IMR-90 (cell line): Measurements from ENCODE around the gene DNTT. TPM values are rescaled to one million over a fixed set of nuclear protein-coding genes. Genes with fewer than 3 reads are reported as not detected.

Experiments used
- ATAC-seq: fragments of 200-7000 bp; cut with Tn5 transposase; 2 replicates; pipeline ENCODE4 v1.9.1; 2020; ENCODE audit warnings: low read depth, mild to moderate bottlenecking, moderate library complexity
- BruUV-seq: library from RNA; stranded (reverse); fragments of 400-500 nt; replicated peaks from 2 replicates; lab custom pipeline; 2021; lab: Mats Ljungman, UMichigan
- CTCF ChIA-PET: fragments of 300-600 bp; formaldehyde crosslinking; extraction: SDS; loops from one replicate; lab custom pipeline; 2021; ENCODE audit warnings: antibody characterized with exemption; lab: Yijun Ruan, JAX
- POLR2A ChIA-PET: fragments of 300-600 bp; sonication (Branson Sonifier 250); formaldehyde crosslinking; loops from one replicate; lab custom pipeline; 2022; ENCODE audit warnings: antibody characterized with exemption; ENCODE audit not compliant: unreplicated experiment; lab: Charles Lee
- DNase-seq: peaks from one replicate; pipeline ENCODE4 v3.0.0; 2013
- H2AFZ ChIP-seq: replicated peaks from 2 replicates; pipeline ENCODE3; 2013; ENCODE audit warnings: low read length, mild to moderate bottlenecking; ENCODE audit not compliant: poor library complexity
- H2AK5ac ChIP-seq: 2 replicates; pipeline ENCODE4 v1.6.1; 2013; ENCODE audit warnings: low read depth, low read length, inconsistent platforms
- H2AK9ac ChIP-seq: replicated peaks from 2 replicates; pipeline ENCODE3; 2013; ENCODE audit warnings: mild to moderate bottlenecking, low read depth, low read length, moderate library complexity; ENCODE audit not compliant: poor library complexity
- H2BK120ac ChIP-seq: 2 replicates; pipeline ENCODE4 v1.6.1; 2013; ENCODE audit warnings: low read depth, low read length, inconsistent platforms
- H2BK15ac ChIP-seq: 3 replicates; pipeline ENCODE4 v1.6.1; 2013; ENCODE audit warnings: low read depth, low read length, inconsistent platforms
- H2BK20ac ChIP-seq: 2 replicates; pipeline ENCODE4 v1.6.1; 2013; ENCODE audit warnings: low read depth, mild to moderate bottlenecking, inconsistent platforms, low read length, moderate library complexity
- H2BK5ac ChIP-seq: 2 replicates; pipeline ENCODE4 v1.6.1; 2013; ENCODE audit warnings: mild to moderate bottlenecking, low read depth, low read length, inconsistent platforms; ENCODE audit not compliant: poor library complexity, severe bottlenecking
- H3K14ac ChIP-seq: replicated peaks from 2 replicates; pipeline ENCODE4 v1.6.1; 2013; ENCODE audit warnings: low read depth, low read length, inconsistent platforms
- H3K18ac ChIP-seq: 2 replicates; pipeline ENCODE4 v1.6.1; 2013; ENCODE audit warnings: low read depth, low read length, control low read depth
- H3K23ac ChIP-seq: 2 replicates; pipeline ENCODE4 v1.6.1; 2013; ENCODE audit warnings: low read depth, low read length, inconsistent platforms
- H3K27ac ChIP-seq: 2 replicates; pipeline ENCODE4 v1.5.1; 2013; ENCODE audit warnings: mild to moderate bottlenecking, control low read depth, low read length; ENCODE audit not compliant: insufficient read depth
- H3K27me3 ChIP-seq: 2 replicates; pipeline ENCODE4 v1.6.1; 2013; ENCODE audit warnings: low read length; ENCODE audit not compliant: control insufficient read depth, insufficient read depth
- H3K36me3 ChIP-seq: 2 replicates; pipeline ENCODE4 v1.6.1; 2013; ENCODE audit warnings: low read length, mixed read lengths; ENCODE audit not compliant: control insufficient read depth, insufficient read depth
- H3K4ac ChIP-seq: 2 replicates; pipeline ENCODE4 v1.6.1; 2013; ENCODE audit warnings: low read depth, low read length, inconsistent platforms
- H3K4me1 ChIP-seq: 2 replicates; pipeline ENCODE4 v1.6.1; 2013; ENCODE audit warnings: low read length, mixed read lengths; ENCODE audit not compliant: control insufficient read depth, insufficient read depth
- H3K4me2 ChIP-seq: 2 replicates; pipeline ENCODE4 v1.6.1; 2013; ENCODE audit warnings: low read depth, mild to moderate bottlenecking, control low read depth, low read length, moderate library complexity
- H3K4me3 ChIP-seq: 2 replicates; pipeline ENCODE4 v1.5.1; 2013; ENCODE audit warnings: low read depth, mild to moderate bottlenecking, control low read depth, low read length, moderate library complexity; ENCODE audit not compliant: insufficient read depth
- H3K56ac ChIP-seq: 2 replicates; pipeline ENCODE4 v1.6.1; 2013; ENCODE audit warnings: low read length, inconsistent platforms; ENCODE audit not compliant: insufficient read depth; ENCODE audit errors: extremely low read depth
- H3K79me1 ChIP-seq, 2 experiments: 2 replicates each; pipeline ENCODE4 v1.6.1; 2013; ENCODE audit warnings: low read length in 2 of 2, inconsistent platforms in 1 of 2, low read depth in 1 of 2
- H3K9ac ChIP-seq: 2 replicates; pipeline ENCODE4 v1.6.1; 2013; ENCODE audit warnings: low read depth, low read length, control low read depth
- H3K9me1 ChIP-seq: 2 replicates; pipeline ENCODE4 v1.6.1; 2013; ENCODE audit warnings: low read length, inconsistent platforms; ENCODE audit not compliant: insufficient read depth
- H3K9me3 ChIP-seq: 2 replicates; pipeline ENCODE4 v1.6.1; 2013; ENCODE audit warnings: low read length; ENCODE audit not compliant: control insufficient read depth, insufficient read depth
- H4K20me1 ChIP-seq: 2 replicates; pipeline ENCODE4 v1.6.1; 2013; ENCODE audit warnings: low read length, inconsistent platforms; ENCODE audit not compliant: insufficient read depth
- H4K5ac ChIP-seq: 2 replicates; pipeline ENCODE4 v1.6.1; 2013; ENCODE audit warnings: mild to moderate bottlenecking, low read depth, low read length, control low read depth
- H4K8ac ChIP-seq, 2 experiments: 2 replicates each; pipeline ENCODE4 v1.6.1; 2013; ENCODE audit warnings: low read depth in 2 of 2, low read length in 2 of 2, control low read depth in 1 of 2, inconsistent platforms in 1 of 2
- H4K91ac ChIP-seq: 2 replicates; pipeline ENCODE4 v1.6.1; 2013; ENCODE audit warnings: low read depth, low read length, inconsistent platforms; ENCODE audit not compliant: insufficient read depth
- BHLHE40 ChIP-seq: fragments of 150-350 bp; IDR thresholded peaks from 2 replicates; pipeline ENCODE4 v1.6.1; 2016; ENCODE audit warnings: mild to moderate bottlenecking, low read depth, low read length
- CEBPB ChIP-seq: IDR thresholded peaks from 2 replicates; pipeline ENCODE4 v1.6.1; 2012; ENCODE audit warnings: low read depth, low read length, improper control_type of control experiment
- CHD1 ChIP-seq: IDR thresholded peaks from 2 replicates; pipeline ENCODE4 v1.6.1; 2012; ENCODE audit warnings: low read depth, low read length, improper control_type of control experiment
- CTCF ChIP-seq: conservative IDR thresholded peaks from 2 replicates; pipeline ENCODE4 v1.5.1; 2012; ENCODE audit warnings: mild to moderate bottlenecking, low read depth, low read length, improper control_type of control experiment
- FOS ChIP-seq: fragments of 150-350 bp; IDR thresholded peaks from 2 replicates; pipeline ENCODE4 v1.6.1; 2016; ENCODE audit warnings: low read depth, low read length
- MAZ ChIP-seq: IDR thresholded peaks from 2 replicates; pipeline ENCODE4 v1.6.1; 2012; ENCODE audit warnings: low read depth, mild to moderate bottlenecking, low read length, improper control_type of control experiment, moderate library complexity, borderline replicate concordance
- MXI1 ChIP-seq: IDR thresholded peaks from 2 replicates; pipeline ENCODE4 v1.6.1; 2012; ENCODE audit warnings: low read depth, mild to moderate bottlenecking, low read length, moderate library complexity, borderline replicate concordance
- NFE2L2 ChIP-seq: fragments of 150-350 bp; IDR thresholded peaks from 2 replicates; pipeline ENCODE4 v1.6.1; 2016; ENCODE audit warnings: low read depth, mild to moderate bottlenecking, low read length
- POLR2A ChIP-seq: IDR thresholded peaks from 2 replicates; pipeline ENCODE4 v1.6.1; 2012; ENCODE audit warnings: mild to moderate bottlenecking, low read depth, low read length
- RAD21 ChIP-seq: IDR thresholded peaks from 2 replicates; pipeline ENCODE4 v1.6.1; 2012; ENCODE audit warnings: low read length, improper control_type of control experiment
- RCOR1 ChIP-seq: IDR thresholded peaks from 2 replicates; pipeline ENCODE4 v1.6.1; 2012; ENCODE audit warnings: mild to moderate bottlenecking, low read length, improper control_type of control experiment; ENCODE audit not compliant: insufficient replicate concordance
- RFX5 ChIP-seq: IDR thresholded peaks from 2 replicates; pipeline ENCODE4 v1.8.0; 2012; ENCODE audit warnings: low read depth, mild to moderate bottlenecking, low read length, moderate library complexity
- USF2 ChIP-seq: fragments of 150-350 bp; IDR thresholded peaks from 2 replicates; pipeline ENCODE4 v1.6.1; 2017; ENCODE audit warnings: mild to moderate bottlenecking, antibody characterized with exemption, low read length, low read depth
- WGBS, 2 experiments: methylation state at CpG; one replicate each; pipeline versions ENCODE4 v1.1.5 to v1.1.7; 2013; ENCODE audit warnings: missing lambda C conversion rate in 2 of 2; ENCODE audit not compliant: insufficient read length in 1 of 2; ENCODE audit errors: extremely low coverage in 2 of 2; 5-methylcytosine and 5-hydroxymethylcytosine counted together
- dilution Hi-C: fragments of 300-500 bp; cut with HindIII; formaldehyde crosslinking; loops from one replicate; pipeline ENCODE4 v1.14.3; 2018; ENCODE audit warnings: low sequenced_read_pairs; ENCODE audit not compliant: unreplicated experiment
- in situ Hi-C: fragments of 300-500 bp; cut with MboI; formaldehyde crosslinking; loops from 3 replicates; pipeline ENCODE4 v1.14.3; 2019; ENCODE audit warnings: low sequenced_read_pairs, inconsistent platforms, mixed read lengths
- intact Hi-C: fragments of 100-400 bp; cut with micrococcal nuclease; formaldehyde crosslinking; loops from 2 replicates; pipeline ENCODE4 v1.10.0; 2022
- polyA plus RNA-seq, 3 experiments: library from polyadenylated mRNA; depleted of rRNA; stranded (reverse); fragments of >200 nt; gene quantifications; 2 replicates each; pipeline ENCODE4 v1.2.3, GENCODE V29; 2012; ENCODE audit warnings: low replicate concordance in 1 of 3
- total RNA-seq: library from RNA; depleted of rRNA; stranded (reverse); fragments of >200 nt; gene quantifications from 2 replicates; pipeline ENCODE4 v1.2.3, GENCODE V29; 2012

DNTT gene
- total and polyA plus RNA-seq, 2 of the 4 experiments (the other 2 are of a cell fraction) = not detected

- TF ChIP-seq RAD21 (no peak), FOS (no peak)
These were observed 27.8 kb upstream of the DNTT start (continued) for GRCh38 chr10:96276426-96276825.

- Histone ChIP-seq H3K79me1 (no peaks in the 10 kb centered on the region), H4K5ac (no peak overlapping the region), H2AK5ac (no peak overlapping the region), H3K23ac (no peak overlapping the region), H2BK5ac (no peak overlapping the region), H3K27me3 (no peaks in the 10 kb centered on the region), H2BK20ac (no peak overlapping the region), H2BK15ac (no peak overlapping the region), H4K8ac (no peak overlapping the region), H4K20me1 (no peaks in the 10 kb centered on the region), H3K4ac (no peak overlapping the region), H3K14ac (no peak overlapping the region), H3K4me1 (no peaks in the 10 kb centered on the region), H3K4me2 (no peak overlapping the region), H3K9me1 (no peaks in the 10 kb centered on the region), H3K27ac (no peak overlapping the region), H3K56ac (no peak overlapping the region), H3K9me3 (no peaks in the 10 kb centered on the region), H2AK9ac (no peak overlapping the region), H3K36me3 (no peaks in the 10 kb centered on the region), H3K4me3 (no peak overlapping the region), H2BK120ac (no peak overlapping the region), H4K91ac (no peak overlapping the region), H3K9ac (no peak overlapping the region), H2AFZ (no peak overlapping the region), H3K18ac (no peak overlapping the region)
- BruUV-seq = no TSS peak
- ATAC-seq = no peak
- WGBS, 2 experiments = 14% methylated on average over 1 of the region's 1 CpG; no CpG with 5 or more reads in 1 of the 2 experiments
- dilution Hi-C loops (no loop called here), intact Hi-C loops (no loop called here), in situ Hi-C loops (no loop called here)
- CTCF ChIA-PET = no interaction called here
- TF ChIP-seq CTCF = no peak
- TF ChIP-seq BHLHE40 = no peak
- no peak for TF ChIP-seq CHD1
- no peak for TF ChIP-seq USF2
- no peak for TF ChIP-seq NFE2L2
- TF ChIP-seq FOS = no peak
- no peak for TF ChIP-seq MXI1
- no peak for TF ChIP-seq MAZ
- TF ChIP-seq CEBPB = no peak
- no peak for TF ChIP-seq RCOR1
- TF ChIP-seq RFX5 = no peak
- no peak for TF ChIP-seq POLR2A
- DNase-seq = no peak
- POLR2A ChIA-PET = no interaction called here
These were observed 27.4 kb upstream of the DNTT start for GRCh38 chr10:96276831-96277230.
